ENCODE results near the gene PCCA. TPM values are rescaled to one million over a fixed set of nuclear protein-coding genes. Genes with fewer than 3 reads are reported as not detected.

PCCA gene
- total RNA-seq, 2 donors from 2014 or later: 19.6 to 38.6 TPM

DNA sequence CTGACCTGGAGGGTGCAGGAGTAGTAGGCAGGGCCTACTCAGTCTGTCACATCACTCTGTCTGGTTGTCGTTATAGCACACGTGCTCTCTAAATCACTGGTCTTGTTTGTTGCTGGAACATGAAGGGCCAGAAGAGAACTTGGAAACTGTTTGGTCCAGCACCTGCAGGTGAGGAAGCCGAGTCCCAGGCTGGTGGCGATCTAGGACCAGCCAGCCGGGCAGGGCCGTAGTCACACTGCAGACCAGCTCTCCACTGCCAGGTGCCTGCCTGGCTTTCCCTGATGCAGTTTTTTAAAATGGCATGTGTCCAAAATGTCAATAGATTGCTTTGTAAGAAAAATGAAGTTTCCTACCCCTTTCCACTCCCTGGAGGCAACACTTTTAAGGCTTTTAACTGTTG lies 446.0 kb downstream of the PCCA start:
- no peak for DNase-seq (ENCODE audit: low spot score)
- TF ChIP-seq CTCF (IDR thresholded peaks at IDR 0.05): no peak

GRCh38 chr13:100535426-100536135 lies 446.7 kb downstream of the PCCA start:
- Histone ChIP-seq H3K27me3 (no peaks in the 10 kb centered on the region), H3K9me3 (peaks cover 0 to 12% of the 10 kb centered on the region in 2 donors), H3K4me3 (no peak overlapping the region), H3K36me3 (peaks cover 5% of the 10 kb centered on the region), H3K27ac (no peak overlapping the region), H3K4me1 (no peaks in the 10 kb centered on the region)
- peak; percentile 50 for DNase-seq (ENCODE audit: low spot score)
- TF ChIP-seq CTCF (IDR thresholded peaks at IDR 0.05): no peak

More for the DNA sequence above, 446.0 kb downstream of the PCCA start:
- Histone ChIP-seq H3K9me3 (peaks cover 0 to 12% of the 10 kb centered on the region in 2 donors), H3K27me3 (no peaks in the 10 kb centered on the region), H3K4me1 (no peaks in the 10 kb centered on the region), H3K27ac (no peak overlapping the region), H3K36me3 (peaks cover 5% of the 10 kb centered on the region), H3K4me3 (no peak overlapping the region)

- H3K9me3 ChIP-seq: peaks cover 0 to 12% of the 10 kb centered on the region in 2 donors
- DNase-seq (ENCODE audit: low spot score): no peak
- no peaks in the 10 kb centered on the region for H3K27me3 ChIP-seq
- no peak overlapping the region for H3K27ac ChIP-seq
- H3K4me3 ChIP-seq: no peak overlapping the region
- no peaks in the 10 kb centered on the region for H3K4me1 ChIP-seq
- no peak for TF ChIP-seq CTCF (IDR thresholded peaks at IDR 0.05)
- peaks cover 5% of the 10 kb centered on the region for H3K36me3 ChIP-seq
These were observed 447.8 kb downstream of the PCCA start for GRCh38 chr13:100536643-100537180.

GRCh38 chr13:100537486-100537885 lies 448.6 kb downstream of the PCCA start:
- Histone ChIP-seq H3K4me3 (no peak overlapping the region), H3K27ac (no peak overlapping the region), H3K36me3 (no peaks in the 10 kb centered on the region), H3K9me3 (peaks cover 0 to 12% of the 10 kb centered on the region in 2 donors), H3K27me3 (no peaks in the 10 kb centered on the region), H3K4me1 (no peaks in the 10 kb centered on the region)
- no peak for TF ChIP-seq CTCF (IDR thresholded peaks at IDR 0.05)
- DNase-seq (ENCODE audit: low spot score): no peak

DNA sequence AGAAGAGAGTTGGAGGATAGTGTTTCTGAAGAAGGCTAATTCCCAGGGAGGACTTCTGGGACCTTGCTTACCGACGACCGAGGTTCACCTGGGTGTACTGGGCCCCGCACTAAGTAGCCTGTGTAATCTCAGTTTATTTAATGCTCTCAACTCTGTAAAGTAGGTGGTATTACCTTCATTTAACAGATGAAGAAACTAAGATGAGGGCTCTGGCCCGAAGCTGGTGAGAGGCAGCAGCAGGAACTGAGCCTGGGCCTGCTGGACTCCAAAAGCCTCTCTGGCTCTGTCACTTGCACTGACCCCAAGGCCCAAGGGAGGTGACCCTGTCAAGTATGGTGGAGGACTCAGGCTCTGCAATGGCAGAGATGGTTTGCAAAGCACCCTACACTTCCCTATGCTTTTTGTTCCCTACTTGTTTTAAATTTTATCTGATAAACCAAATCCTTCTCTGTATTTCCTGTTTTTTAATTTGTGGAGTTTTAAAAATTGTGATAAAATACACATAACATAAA lies 449.1 kb downstream of the PCCA start:
- no peak overlapping the region for H3K27ac ChIP-seq
- no peaks in the 10 kb centered on the region for H3K36me3 ChIP-seq
- no peak for DNase-seq (ENCODE audit: low spot score)
- no peaks in the 10 kb centered on the region for H3K27me3 ChIP-seq
- H3K4me3 ChIP-seq: no peak overlapping the region
- no peak for TF ChIP-seq CTCF (IDR thresholded peaks at IDR 0.05)
- no peaks in the 10 kb centered on the region for H3K4me1 ChIP-seq
- H3K9me3 ChIP-seq: peaks cover 0 to 12% of the 10 kb centered on the region in 2 donors
